Embryonic facial prominence (tissue), 1 donor: ENCODE data around the gene SAFB2.

Source experiments
- DNase-seq: peaks from one replicate; pipeline ENCODE4 v3.0.0-alpha.2; 2016; ENCODE audit errors: extremely low spot score

SAFB2 gene

DNA sequence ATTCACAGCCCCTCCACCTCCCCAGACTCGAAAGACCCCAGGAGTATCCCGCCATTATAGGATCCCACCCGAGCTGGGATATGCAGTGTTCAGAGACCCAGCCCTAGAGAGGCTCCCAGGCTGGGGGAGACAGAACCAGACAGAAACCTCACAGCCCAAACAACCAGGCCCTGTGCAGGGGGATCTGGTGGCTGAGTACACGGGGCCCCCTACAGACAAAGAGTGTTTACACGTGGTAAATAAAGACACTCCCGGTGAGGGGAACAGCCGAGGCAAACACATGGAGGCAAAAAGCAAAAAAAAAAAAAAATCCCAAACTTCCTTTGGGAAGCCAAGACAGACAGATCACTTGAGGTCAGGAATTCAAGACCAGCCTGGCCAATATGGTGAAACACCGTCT lies 79.9 kb downstream of the SAFB2 start:
- no peak for DNase-seq

DNA sequence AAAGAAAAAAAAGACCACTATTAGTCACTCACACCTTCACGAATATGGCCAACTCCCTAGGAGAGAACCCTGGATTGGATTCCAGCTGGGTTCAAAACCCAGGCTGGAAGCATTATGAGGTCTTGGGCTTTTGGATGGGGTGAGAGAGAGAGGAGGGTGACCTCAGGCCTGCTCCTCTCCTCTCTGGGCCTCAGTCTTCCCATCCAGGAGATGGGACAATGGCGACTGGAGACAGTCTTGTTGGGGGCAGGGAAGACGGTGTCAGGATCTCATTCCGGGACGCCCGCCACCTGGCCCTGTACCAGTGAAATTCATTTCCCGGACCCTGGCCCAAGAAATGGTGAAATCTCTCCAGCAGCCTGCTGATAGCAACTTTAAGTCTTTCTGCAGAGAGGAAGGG lies 81.1 kb downstream of the SAFB2 start:
- DNase-seq: no peak

DNA sequence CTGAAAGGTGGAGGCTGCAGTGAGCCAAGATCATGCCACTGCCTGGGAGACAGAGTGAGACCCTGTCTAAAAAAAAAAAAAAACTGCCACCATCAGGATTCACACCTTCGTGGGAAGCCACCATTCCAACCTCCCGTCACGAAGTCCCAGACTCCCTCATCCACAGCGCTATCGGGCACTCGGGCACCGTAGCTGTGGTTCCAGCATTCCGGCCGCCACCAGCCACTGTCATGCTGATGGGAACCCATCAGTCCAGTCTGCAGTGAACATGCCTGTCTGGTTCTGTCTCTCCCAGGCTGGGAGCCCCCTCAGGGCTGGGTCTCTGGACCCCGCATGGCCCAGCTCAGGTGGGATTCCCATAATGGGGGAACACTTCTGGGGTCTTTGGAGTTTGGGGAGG lies 82.4 kb downstream of the SAFB2 start:
- no peak for DNase-seq

DNA sequence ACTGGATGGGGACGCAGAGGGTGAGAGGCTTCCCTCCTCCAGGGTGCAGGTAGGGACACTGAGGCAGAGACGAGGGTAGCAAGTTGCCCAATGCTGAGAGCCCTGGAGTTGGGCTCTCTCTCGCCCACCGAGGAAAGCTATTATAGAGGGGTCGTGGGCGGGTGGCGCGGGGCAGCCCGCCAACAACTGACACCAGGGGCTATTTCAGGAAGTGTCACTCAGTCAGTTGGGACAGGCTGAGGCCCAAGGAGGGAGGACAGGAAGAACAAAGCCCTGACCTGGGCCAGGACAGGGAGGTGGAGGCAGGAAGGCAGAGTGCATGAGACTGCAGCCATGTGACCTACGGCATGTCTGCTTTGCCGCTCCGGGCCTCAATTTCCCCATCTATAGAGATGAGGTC lies 84.7 kb downstream of the SAFB2 start:
- no peak for DNase-seq
